Stomach (tissue), 4 donors: ENCODE data around the gene NAP1L4.

ENCODE experiments used
- CTCF ChIP-seq, 7 experiments: fragments of 450-650 bp in 4 of 7; fragments of 200-600 bp in 3 of 7; sonication (generic) in 3 of 7; IDR thresholded peaks; one replicate each; pipeline ENCODE4 v1.5.1; 2016 to 2019; ENCODE audit warnings: antibody characterized with exemption in 7 of 7, control low read depth in 2 of 7, mild to moderate bottlenecking in 1 of 7
- EP300 ChIP-seq: sonication (generic); formaldehyde crosslinking; IDR thresholded peaks from one replicate; pipeline ENCODE4 v1.6.1; 2017; ENCODE audit warnings: antibody characterized with exemption
- POLR2A ChIP-seq, 4 donors: fragments of 450-650 bp; IDR thresholded peaks; one replicate each; pipeline ENCODE4 v1.6.1; 2016; ENCODE audit warnings: antibody characterized with exemption in 4 of 4, control low read depth in 2 of 4, mild to moderate bottlenecking in 1 of 4, moderate library complexity in 1 of 4

GRCh38 chr11:2999464-2999998, 7.4 kb upstream of the NAP1L4 start:
- no peak for TF ChIP-seq EP300
- no peak for TF ChIP-seq CTCF (IDR thresholded peaks at IDR 0.05)
- TF ChIP-seq POLR2A (IDR thresholded peaks at IDR 0.05), result no peak
